Measurements from ENCODE around the gene PAQR9. TPM values are rescaled to one million over a fixed set of nuclear protein-coding genes. Genes with fewer than 3 reads are reported as not detected.
A peak's percentile ranks its signal among the peaks of the same experiment; 100 is the strongest.

PAQR9 gene
- total and polyA plus RNA-seq, 8 donors: not detected

- Histone ChIP-seq H3K36me3 (no peaks in the 10 kb centered on the region), H3K27me3 (peaks cover 0 to 6% (median 0%) of the 10 kb centered on the region in 3 donors), H3K9me3 (no peaks in the 10 kb centered on the region), H3K27ac (no peak overlapping the region), H3K4me3 (no peak overlapping the region), H3K4me1 (no peaks in the 10 kb centered on the region)
- WGBS, 5 donors: 63 to 82% (median 76%) methylated on average over 2 of the region's 2 CpGs
- intact Hi-C loops (cut with DNase I; ENCODE audit: low total_unique reads): no loop called here
- no peak for DNase-seq
- no peak for TF ChIP-seq EP300 (IDR thresholded peaks at IDR 0.05)
- TF ChIP-seq POLR2A (IDR thresholded peaks at IDR 0.05): no peak
Observed at GRCh38 chr3:142916605-142917004, 46.9 kb downstream of the PAQR9 start.

GRCh38 chr3:142915636-142916035, 47.8 kb downstream of the PAQR9 start:
- no peak for TF ChIP-seq POLR2AphosphoS5 (IDR thresholded peaks at IDR 0.05)
- no peak for TF ChIP-seq CTCF (IDR thresholded peaks at IDR 0.05)
- no peak for TF ChIP-seq EP300 (IDR thresholded peaks at IDR 0.05)
- TF ChIP-seq POLR2A (IDR thresholded peaks at IDR 0.05): no peak
- no peak overlapping the region for H3K27ac ChIP-seq
- no peaks in the 10 kb centered on the region for H3K9me3 ChIP-seq
- peaks cover 0 to 6% (median 0%) of the 10 kb centered on the region in 3 donors for H3K27me3 ChIP-seq
- DNase-seq: no peak
- intact Hi-C loops (cut with DNase I; ENCODE audit: low total_unique reads): no loop called here
- H3K36me3 ChIP-seq: no peaks in the 10 kb centered on the region
- no peaks in the 10 kb centered on the region for H3K4me1 ChIP-seq
- 73 to 86% (median 77%) methylated on average over 3 of the region's 3 CpGs for WGBS, 5 donors
- H3K4me3 ChIP-seq: no peak overlapping the region

- DNase-seq: no peak
- no peak overlapping the region for H3K27ac ChIP-seq
- H3K4me3 ChIP-seq: no peak overlapping the region
- intact Hi-C loops (cut with DNase I; ENCODE audit: low total_unique reads): no loop called here
- peaks cover 0 to 6% (median 0%) of the 10 kb centered on the region in 3 donors for H3K27me3 ChIP-seq
- no peaks in the 10 kb centered on the region for H3K4me1 ChIP-seq
- no peaks in the 10 kb centered on the region for H3K36me3 ChIP-seq
- H3K9me3 ChIP-seq: no peaks in the 10 kb centered on the region
- 37 to 41% (median 38%) methylated on average over 3 of the region's 3 CpGs for WGBS, 5 donors
- no peak for TF ChIP-seq CTCF (IDR thresholded peaks at IDR 0.05)
- TF ChIP-seq EP300 (IDR thresholded peaks at IDR 0.05): no peak
- no peak for TF ChIP-seq POLR2AphosphoS5 (IDR thresholded peaks at IDR 0.05)
- TF ChIP-seq POLR2A (IDR thresholded peaks at IDR 0.05): no peak
Observed at GRCh38 chr3:142914286-142914811, 49.1 kb downstream of the PAQR9 start.

- TF ChIP-seq CTCF (IDR thresholded peaks at IDR 0.05): no peak
- TF ChIP-seq EP300 (IDR thresholded peaks at IDR 0.05): no peak
- TF ChIP-seq POLR2A (IDR thresholded peaks at IDR 0.05): no peak
- no peak for TF ChIP-seq POLR2AphosphoS5 (IDR thresholded peaks at IDR 0.05)
- intact Hi-C loops (cut with DNase I; ENCODE audit: low total_unique reads): no loop called here
- WGBS, 5 donors: 71 to 88% (median 83%) methylated on average over 1 of the region's 1 CpG
- H3K27me3 ChIP-seq: peaks cover 0 to 6% (median 0%) of the 10 kb centered on the region in 3 donors
- no peaks in the 10 kb centered on the region for H3K4me1 ChIP-seq
- H3K36me3 ChIP-seq: no peaks in the 10 kb centered on the region
- H3K9me3 ChIP-seq: no peaks in the 10 kb centered on the region
- DNase-seq: no peak
- no peak overlapping the region for H3K4me3 ChIP-seq
- H3K27ac ChIP-seq: no peak overlapping the region
Observed at GRCh38 chr3:142913432-142913831, 50.0 kb downstream of the PAQR9 start.

- H3K4me3 ChIP-seq: no peak overlapping the region
- DNase-seq: peak in 1 of 2 donors; percentile 22
- H3K27me3 ChIP-seq: peaks cover 0 to 6% (median 0%) of the 10 kb centered on the region in 3 donors
- no peaks in the 10 kb centered on the region for H3K9me3 ChIP-seq
- H3K36me3 ChIP-seq: no peaks in the 10 kb centered on the region
- H3K27ac ChIP-seq: peak overlapping the region in 1 of 5 donors; percentile 15
- 56 to 81% (median 72%) methylated on average over 6 of the region's 6 CpGs for WGBS, 5 donors
- no peaks in the 10 kb centered on the region for H3K4me1 ChIP-seq
- TF ChIP-seq EP300 (IDR thresholded peaks at IDR 0.05) (no peak), POLR2AphosphoS5 (IDR thresholded peaks at IDR 0.05) (no peak), CTCF (IDR thresholded peaks at IDR 0.05) (no peak), POLR2A (IDR thresholded peaks at IDR 0.05) (no peak)
- intact Hi-C loops (cut with DNase I; ENCODE audit: low total_unique reads): no loop called here
Observed at GRCh38 chr3:142912402-142913172, 50.9 kb downstream of the PAQR9 start.

Data from stomach (tissue), 9 donors.